ELR (cell line): ENCODE results near the gene RNF181.
"Not testable (repeated sequence)": the region's sequence is repeated elsewhere in the genome, so short reads cannot be mapped to it uniquely, and the experiment has no call there.

ENCODE experiments used
- DNase-seq: peaks from one replicate; pipeline ENCODE4 v3.0.0-alpha.2; 2015; ENCODE audit warnings: low read depth

RNF181 gene

GRCh38 chr2:85614757-85615156, 19.2 kb downstream of the RNF181 start:
- DNase-seq = not testable (repeated sequence)

GRCh38 chr2:85615413-85615728, 19.8 kb downstream of the RNF181 start:
- no peak for DNase-seq

GRCh38 chr2:85617723-85618122, 22.2 kb downstream of the RNF181 start:
- DNase-seq = not testable (repeated sequence)

- no peak for DNase-seq
These were observed 24.1 kb downstream of the RNF181 start for GRCh38 chr2:85619617-85620016.

- DNase-seq = no peak
These were observed 25.8 kb downstream of the RNF181 start for GRCh38 chr2:85621338-85621737.

- no peak for DNase-seq
These were observed 28.4 kb downstream of the RNF181 start for GRCh38 chr2:85623991-85624390.

GRCh38 chr2:85628658-85629057, 33.1 kb downstream of the RNF181 start:
- no peak for DNase-seq

GRCh38 chr2:85631316-85631715, 35.8 kb downstream of the RNF181 start:
- no peak for DNase-seq

- DNase-seq = no peak
These were observed 39.5 kb downstream of the RNF181 start for GRCh38 chr2:85635011-85635410.

- peak; percentile 54 for DNase-seq
These were observed 40.1 kb downstream of the RNF181 start for GRCh38 chr2:85635636-85636035.

GRCh38 chr2:85642725-85643124, 47.2 kb downstream of the RNF181 start:
- no peak for DNase-seq

GRCh38 chr2:85644909-85645308, 49.4 kb downstream of the RNF181 start:
- DNase-seq = no peak

GRCh38 chr2:85646166-85646565, 50.6 kb downstream of the RNF181 start:
- DNase-seq = no peak
